Measurements from ENCODE around the gene LPXN. TPM values are rescaled to one million over a fixed set of nuclear protein-coding genes. Genes with fewer than 3 reads are reported as not detected.

Gene LPXN
- total and polyA plus RNA-seq, 7 donors, result 4.8 to 26.8 (median 11.4) TPM

- Histone ChIP-seq H3K4me1 (peaks cover 0 to 27% (median 7%) of the 10 kb centered on the region in 4 donors), H3K4me3 (no peak overlapping the region), H3K36me3 (peaks cover 7 to 37% (median 20%) of the 10 kb centered on the region in 4 donors), H3K9me3 (no peaks in the 10 kb centered on the region), H3K27me3 (no peaks in the 10 kb centered on the region), H3K27ac (no peak overlapping the region)
- intact Hi-C loops (cut with DNase I), result no loop called here
- TF ChIP-seq EP300 (IDR thresholded peaks at IDR 0.05) (no peak), POLR2AphosphoS5 (IDR thresholded peaks at IDR 0.05) (no peak), POLR2A (IDR thresholded peaks at IDR 0.05) (no peak), CTCF (IDR thresholded peaks at IDR 0.05) (no peak)
- WGBS, 2 donors, result 88 to 95% methylated on average over 5 of the region's 5 CpGs
- DNase-seq, result no peak
Measured at GRCh38 chr11:58608331-58608730, 32.7 kb upstream of the LPXN start.

- no peak overlapping the region for H3K4me3 ChIP-seq
- intact Hi-C loops (cut with DNase I), result no loop called here
- no peaks in the 10 kb centered on the region for H3K9me3 ChIP-seq
- WGBS, 2 donors, result 69 to 81% methylated on average over 4 of the region's 4 CpGs
- no peak for DNase-seq
- peaks cover 0 to 25% (median 9%) of the 10 kb centered on the region in 4 donors for H3K36me3 ChIP-seq
- peaks cover 0 to 27% (median 7%) of the 10 kb centered on the region in 4 donors for H3K4me1 ChIP-seq
- TF ChIP-seq POLR2AphosphoS5 (IDR thresholded peaks at IDR 0.05) (no peak), POLR2A (IDR thresholded peaks at IDR 0.05) (no peak), EP300 (IDR thresholded peaks at IDR 0.05) (no peak), CTCF (IDR thresholded peaks at IDR 0.05) (no peak)
- no peak overlapping the region for H3K27ac ChIP-seq
- H3K27me3 ChIP-seq, result no peaks in the 10 kb centered on the region
Measured at GRCh38 chr11:58606930-58607714, 31.5 kb upstream of the LPXN start.

GRCh38 chr11:58600510-58600909 is 24.9 kb upstream of the LPXN start:
- TF ChIP-seq POLR2AphosphoS5 (IDR thresholded peaks at IDR 0.05) (no peak), EP300 (IDR thresholded peaks at IDR 0.05) (no peak), CTCF (IDR thresholded peaks at IDR 0.05) (no peak), POLR2A (IDR thresholded peaks at IDR 0.05) (no peak)
- no peaks in the 10 kb centered on the region for H3K36me3 ChIP-seq
- H3K4me1 ChIP-seq, result peaks cover 0 to 39% (median 15%) of the 10 kb centered on the region in 4 donors
- H3K9me3 ChIP-seq, result no peaks in the 10 kb centered on the region
- WGBS, 2 donors, result 90 to 94% methylated on average over 2 of the region's 2 CpGs
- H3K27ac ChIP-seq, result no peak overlapping the region
- DNase-seq, result no peak
- no peaks in the 10 kb centered on the region for H3K27me3 ChIP-seq
- H3K4me3 ChIP-seq, result no peak overlapping the region
- intact Hi-C loops (cut with DNase I), result no loop called here

GRCh38 chr11:58597486-58598144 is 22.0 kb upstream of the LPXN start:
- H3K36me3 ChIP-seq, result no peaks in the 10 kb centered on the region
- DNase-seq, result no peak
- H3K4me3 ChIP-seq, result no peak overlapping the region
- H3K9me3 ChIP-seq, result no peaks in the 10 kb centered on the region
- no peak for TF ChIP-seq CTCF (IDR thresholded peaks at IDR 0.05)
- TF ChIP-seq EP300 (IDR thresholded peaks at IDR 0.05), result no peak
- no peak for TF ChIP-seq POLR2A (IDR thresholded peaks at IDR 0.05)
- no peak for TF ChIP-seq POLR2AphosphoS5 (IDR thresholded peaks at IDR 0.05)
- no peaks in the 10 kb centered on the region for H3K27me3 ChIP-seq
- no peak overlapping the region for H3K27ac ChIP-seq
- intact Hi-C loops (cut with DNase I), result no loop called here
- H3K4me1 ChIP-seq, result peaks cover 0 to 42% (median 26%) of the 10 kb centered on the region in 4 donors
- WGBS, 2 donors, result 19 to 56% methylated on average over 3 of the region's 3 CpGs
